ENCODE data around the gene RAD51B.

Gene RAD51B

GRCh38 chr14:68404652-68405183 lies 585.1 kb downstream of the RAD51B start:
- H3K79me2 ChIP-seq: no peaks in the 10 kb centered on the region
- H3K4me1 ChIP-seq: peaks cover 24% of the 10 kb centered on the region
- H3K9ac ChIP-seq: no peak overlapping the region
- H3K4me3 ChIP-seq (ENCODE audit: low read depth, low read length): peak overlapping the region; percentile 12
- TF ChIP-seq, protein P1, sequence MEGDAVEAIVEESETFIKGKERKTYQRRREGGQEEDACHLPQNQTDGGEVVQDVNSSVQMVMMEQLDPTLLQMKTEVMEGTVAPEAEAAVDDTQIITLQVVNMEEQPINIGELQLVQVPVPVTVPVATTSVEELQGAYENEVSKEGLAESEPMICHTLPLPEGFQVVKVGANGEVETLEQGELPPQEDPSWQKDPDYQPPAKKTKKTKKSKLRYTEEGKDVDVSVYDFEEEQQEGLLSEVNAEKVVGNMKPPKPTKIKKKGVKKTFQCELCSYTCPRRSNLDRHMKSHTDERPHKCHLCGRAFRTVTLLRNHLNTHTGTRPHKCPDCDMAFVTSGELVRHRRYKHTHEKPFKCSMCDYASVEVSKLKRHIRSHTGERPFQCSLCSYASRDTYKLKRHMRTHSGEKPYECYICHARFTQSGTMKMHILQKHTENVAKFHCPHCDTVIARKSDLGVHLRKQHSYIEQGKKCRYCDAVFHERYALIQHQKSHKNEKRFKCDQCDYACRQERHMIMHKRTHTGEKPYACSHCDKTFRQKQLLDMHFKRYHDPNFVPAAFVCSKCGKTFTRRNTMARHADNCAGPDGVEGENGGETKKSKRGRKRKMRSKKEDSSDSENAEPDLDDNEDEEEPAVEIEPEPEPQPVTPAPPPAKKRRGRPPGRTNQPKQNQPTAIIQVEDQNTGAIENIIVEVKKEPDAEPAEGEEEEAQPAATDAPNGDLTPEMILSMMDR (IDR thresholded peaks at IDR 0.05): no peak
- H3K9me3 ChIP-seq (ENCODE audit: control insufficient read depth, low read length): no peaks in the 10 kb centered on the region
- H3K4me2 ChIP-seq (ENCODE audit: low read length): peak overlapping the region; percentile 24
- no peaks in the 10 kb centered on the region for H3K36me3 ChIP-seq (ENCODE audit: control insufficient read depth, insufficient read depth, low read length)
- no peaks in the 10 kb centered on the region for H3K27me3 ChIP-seq (ENCODE audit: control insufficient read depth, insufficient read depth, low read length)
- peak overlapping the region; percentile 13 for H2AFZ ChIP-seq
- peak overlapping the region; percentile 34 for H3K27ac ChIP-seq

- no peaks in the 10 kb centered on the region for H3K36me3 ChIP-seq (ENCODE audit: control insufficient read depth, insufficient read depth, low read length)
- no peak overlapping the region for H3K4me3 ChIP-seq (ENCODE audit: low read depth, low read length)
- H3K4me1 ChIP-seq: peaks cover 24% of the 10 kb centered on the region
- H3K9ac ChIP-seq: no peak overlapping the region
- no peak overlapping the region for H3K27ac ChIP-seq
- no peak overlapping the region for H2AFZ ChIP-seq
- H3K9me3 ChIP-seq (ENCODE audit: control insufficient read depth, low read length): no peaks in the 10 kb centered on the region
- no peaks in the 10 kb centered on the region for H3K27me3 ChIP-seq (ENCODE audit: control insufficient read depth, insufficient read depth, low read length)
- no peak overlapping the region for H3K4me2 ChIP-seq (ENCODE audit: low read length)
- H3K79me2 ChIP-seq: no peaks in the 10 kb centered on the region
- TF ChIP-seq, protein P1 (IDR thresholded peaks at IDR 0.05): no peak
Measured at GRCh38 chr14:68405961-68406360, 586.4 kb downstream of the RAD51B start.

DNA sequence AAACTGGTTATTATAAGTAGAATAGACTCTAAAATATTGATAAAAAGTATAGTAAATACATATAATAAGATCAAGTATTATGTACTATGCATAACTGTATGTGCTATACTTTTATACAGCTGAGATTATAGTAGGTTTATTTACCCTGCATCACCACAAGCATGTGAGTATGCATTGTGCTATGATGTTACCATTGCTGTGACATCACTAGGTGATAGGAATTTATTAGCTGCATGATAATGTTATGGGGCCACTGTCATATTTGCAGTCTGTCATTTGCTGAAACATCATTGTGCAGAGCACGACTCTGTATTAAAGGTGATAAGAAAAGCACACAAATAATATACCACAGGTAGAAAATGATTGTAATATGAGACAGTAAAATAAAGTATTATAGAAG lies 587.7 kb downstream of the RAD51B start:
- no peak overlapping the region for H3K9ac ChIP-seq

DNA sequence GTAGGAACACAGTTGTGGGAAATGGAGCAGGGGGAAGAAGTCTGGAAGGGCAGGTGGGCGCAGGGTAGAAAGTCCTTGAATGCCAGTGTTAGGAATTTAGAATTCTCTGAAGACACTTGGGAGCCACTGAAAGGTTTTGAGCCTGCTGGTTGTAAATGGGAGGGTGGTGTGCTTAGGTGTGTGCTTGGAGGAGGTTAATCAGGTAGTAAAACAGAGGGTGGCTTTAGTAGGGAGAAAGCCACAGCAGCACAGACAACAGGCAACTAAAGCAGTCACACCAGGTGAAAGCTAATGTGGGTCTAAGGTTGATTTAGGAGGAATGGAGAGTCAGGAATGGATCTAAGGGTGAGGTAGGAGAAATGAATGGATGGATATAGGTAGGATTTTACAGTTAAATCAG lies 588.2 kb downstream of the RAD51B start:
- TF ChIP-seq, protein P1 (IDR thresholded peaks at IDR 0.05): no peak
- Histone ChIP-seq H3K4me1 (peaks cover 18% of the 10 kb centered on the region), H3K27me3 (ENCODE audit: control insufficient read depth, insufficient read depth, low read length) (no peaks in the 10 kb centered on the region), H3K4me3 (ENCODE audit: low read depth, low read length) (no peak overlapping the region), H3K27ac (no peak overlapping the region), H2AFZ (no peak overlapping the region), H3K4me2 (ENCODE audit: low read length) (no peak overlapping the region), H3K9ac (no peak overlapping the region), H3K9me3 (ENCODE audit: control insufficient read depth, low read length) (no peaks in the 10 kb centered on the region), H3K36me3 (ENCODE audit: control insufficient read depth, insufficient read depth, low read length) (no peaks in the 10 kb centered on the region), H3K79me2 (no peaks in the 10 kb centered on the region)

More for the DNA sequence above, 587.7 kb downstream of the RAD51B start:
- Histone ChIP-seq H3K27ac (no peak overlapping the region), H3K4me3 (ENCODE audit: low read depth, low read length) (no peak overlapping the region), H2AFZ (no peak overlapping the region), H3K4me1 (peaks cover 20% of the 10 kb centered on the region), H3K9me3 (ENCODE audit: control insufficient read depth, low read length) (no peaks in the 10 kb centered on the region), H3K79me2 (no peaks in the 10 kb centered on the region), H3K27me3 (ENCODE audit: control insufficient read depth, insufficient read depth, low read length) (no peaks in the 10 kb centered on the region), H3K36me3 (ENCODE audit: control insufficient read depth, insufficient read depth, low read length) (no peaks in the 10 kb centered on the region), H3K4me2 (ENCODE audit: low read length) (no peak overlapping the region)
- TF ChIP-seq, protein P1 (IDR thresholded peaks at IDR 0.05): no peak

- H3K4me2 ChIP-seq (ENCODE audit: low read length): no peak overlapping the region
- H3K79me2 ChIP-seq: no peaks in the 10 kb centered on the region
- H3K36me3 ChIP-seq (ENCODE audit: control insufficient read depth, insufficient read depth, low read length): no peaks in the 10 kb centered on the region
- TF ChIP-seq, protein P1 (IDR thresholded peaks at IDR 0.05): no peak
- H3K27ac ChIP-seq: no peak overlapping the region
- H3K9ac ChIP-seq: no peak overlapping the region
- peaks cover 14% of the 10 kb centered on the region for H3K4me1 ChIP-seq
- H3K9me3 ChIP-seq (ENCODE audit: control insufficient read depth, low read length): no peaks in the 10 kb centered on the region
- no peak overlapping the region for H3K4me3 ChIP-seq (ENCODE audit: low read depth, low read length)
- H2AFZ ChIP-seq: no peak overlapping the region
- no peaks in the 10 kb centered on the region for H3K27me3 ChIP-seq (ENCODE audit: control insufficient read depth, insufficient read depth, low read length)
Measured at GRCh38 chr14:68408680-68409079, 589.1 kb downstream of the RAD51B start.

All from parathyroid adenoma (tissue), 2 donors.